Caco-2 (cell line): Measurements from ENCODE around the gene SIAE. TPM values are rescaled to one million over a fixed set of nuclear protein-coding genes. Genes with fewer than 3 reads are reported as not detected.
"Not testable (repeated sequence)": the region's sequence is repeated elsewhere in the genome, so short reads cannot be mapped to it uniquely, and the experiment has no call there.

Experiments
- BruUV-seq: library from RNA; stranded (reverse); fragments of 400-500 nt; replicated peaks from 2 replicates; lab custom pipeline; 2021; lab: Mats Ljungman, UMichigan
- CTCF ChIA-PET: fragments of 300-600 bp; sonication (Branson Sonifier 250); formaldehyde crosslinking; loops from one replicate; lab custom pipeline; 2022; ENCODE audit warnings: antibody characterized with exemption; lab: Charles Lee
- POLR2A ChIA-PET: fragments of 300-600 bp; sonication (Branson Sonifier 250); formaldehyde crosslinking; loops from one replicate; lab custom pipeline; 2022; ENCODE audit warnings: antibody characterized with exemption; lab: Charles Lee
- DNase-seq, 2 experiments: peaks; one replicate each; pipeline versions ENCODE4 v3.0.0 to v3.0.0-alpha.2; 2020 to 2022
- H3K27me3 ChIP-seq: replicated peaks from 2 replicates; pipeline ENCODE4 v1.6.0; 2011; ENCODE audit warnings: low read length; ENCODE audit not compliant: control insufficient read depth, insufficient read depth
- H3K36me3 ChIP-seq: 2 replicates; pipeline ENCODE4 v1.5.1; 2011; ENCODE audit warnings: low read length; ENCODE audit not compliant: control insufficient read depth, insufficient read depth
- H3K4me1 ChIP-seq: fragments of 250-450 bp; sonication (Bioruptor Pico); 2 replicates; pipeline ENCODE4 v1.5.1; 2020; ENCODE audit warnings: mild to moderate bottlenecking
- H3K4me3 ChIP-seq: 2 replicates; pipeline ENCODE4 v1.5.1; 2011; ENCODE audit warnings: low read depth, mild to moderate bottlenecking, control low read depth, low read length
- H3K9me3 ChIP-seq: fragments of 250-450 bp; sonication (Bioruptor Pico); 2 replicates; pipeline ENCODE4 v1.5.1; 2020; ENCODE audit warnings: mild to moderate bottlenecking, moderate library complexity
- H3K27ac Mint-ChIP-seq: one replicate; pipeline ENCODE4 v1.8.0; 2022; ENCODE audit warnings: mixed read lengths; ENCODE audit not compliant: unreplicated experiment
- H3K27me3 Mint-ChIP-seq: one replicate; pipeline ENCODE4 v1.8.0; 2022; ENCODE audit warnings: mixed read lengths; ENCODE audit not compliant: insufficient read depth, unreplicated experiment
- H3K36me3 Mint-ChIP-seq: one replicate; pipeline ENCODE4 v1.8.0; 2022; ENCODE audit warnings: mild to moderate bottlenecking, mixed read lengths; ENCODE audit not compliant: insufficient read depth, unreplicated experiment
- H3K4me1 Mint-ChIP-seq: one replicate; pipeline ENCODE4 v1.8.0; 2022; ENCODE audit warnings: low read depth, mixed read lengths; ENCODE audit not compliant: unreplicated experiment
- H3K4me3 Mint-ChIP-seq: one replicate; pipeline ENCODE4 v1.8.0; 2022; ENCODE audit warnings: mild to moderate bottlenecking, moderate library complexity, mixed read lengths; ENCODE audit not compliant: unreplicated experiment
- H3K9me3 Mint-ChIP-seq: one replicate; pipeline ENCODE4 v1.8.0; 2022; ENCODE audit warnings: mixed read lengths; ENCODE audit not compliant: unreplicated experiment
- intact Hi-C: fragments of 100-400 bp; cut with micrococcal nuclease; formaldehyde crosslinking; loops from one replicate; pipeline ENCODE4 v1.10.0; 2022; ENCODE audit not compliant: unreplicated experiment
- total RNA-seq: library from RNA; stranded (reverse); gene quantifications from 2 replicates; pipeline ENCODE4 v1.2.3, GENCODE V29; 2022
- TF ChIP-seq, protein P1 (sequence below), 2 experiments: fragments of 200-600 bp in 1 of 2; IDR thresholded peaks; 1 replicate in 1 of 2; 2 replicates in 1 of 2; pipeline versions ENCODE4 v1.5.1 to v1.8.0; 2011 to 2022; ENCODE audit warnings: antibody characterized with exemption in 1 of 2, control low read depth in 1 of 2, inconsistent platforms in 1 of 2, low read depth in 1 of 2, low read length in 1 of 2, mild to moderate bottlenecking in 1 of 2, moderate library complexity in 1 of 2; ENCODE audit not compliant: insufficient read depth in 1 of 2, severe bottlenecking in 1 of 2, unreplicated experiment in 1 of 2

Gene SIAE
- total RNA-seq, 1 experiment from 2014 or later = 33.7 TPM

DNA sequence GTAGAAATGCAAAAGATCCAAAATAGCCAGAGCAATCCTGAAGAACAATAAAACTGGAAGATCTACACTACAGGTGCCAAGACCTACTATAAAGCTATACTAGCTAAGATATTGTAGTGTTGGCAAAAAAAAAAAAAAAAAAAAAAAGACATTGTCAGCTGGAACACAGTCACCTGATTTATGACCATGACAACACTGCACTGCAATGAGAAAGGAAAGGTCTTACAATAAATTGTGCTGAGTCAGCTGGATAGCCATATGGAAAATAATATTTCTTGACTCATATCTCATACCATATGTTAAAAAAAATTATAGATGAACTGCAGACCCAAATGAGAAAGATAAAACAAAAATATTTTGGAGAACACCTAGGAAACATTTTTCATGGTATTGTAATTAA is 65.4 kb downstream of the SIAE start:
- CTCF ChIA-PET = no interaction called here
- H3K4me1 Mint-ChIP-seq = peaks cover 7% of the 10 kb centered on the region

DNA sequence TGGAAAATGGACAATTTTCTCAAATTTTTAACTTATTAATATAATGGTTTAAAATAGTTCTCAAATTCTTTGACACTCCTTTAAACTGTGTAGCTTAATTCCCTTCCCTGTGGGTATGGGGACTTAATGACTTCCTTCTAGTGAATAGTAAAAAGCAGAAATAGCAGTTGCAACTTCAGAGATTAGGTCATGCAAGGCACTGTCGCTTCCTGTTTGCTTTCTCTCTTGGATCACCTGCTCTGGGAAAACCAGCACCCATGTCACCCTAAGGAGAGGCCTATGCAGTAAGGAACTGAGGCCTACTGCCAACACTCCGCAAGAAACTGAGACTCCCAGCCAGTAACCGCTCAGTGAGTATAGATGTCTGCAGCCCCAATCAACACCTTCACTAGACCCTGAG is 67.8 kb downstream of the SIAE start:
- H3K4me3 ChIP-seq = no peak overlapping the region
- Mint-ChIP-seq H3K36me3 (no peaks in the 10 kb centered on the region), H3K27me3 (peaks cover 12% of the 10 kb centered on the region), H3K9me3 (no peaks in the 10 kb centered on the region), H3K4me3 (no peak overlapping the region), H3K4me1 (peaks cover 7% of the 10 kb centered on the region), H3K27ac (no peak overlapping the region)
- no peaks in the 10 kb centered on the region for H3K4me1 ChIP-seq
- no peaks in the 10 kb centered on the region for H3K27me3 ChIP-seq
- peaks cover 2% of the 10 kb centered on the region; the same call in 1 of the 2 replicates for H3K9me3 ChIP-seq
- no TSS peak for BruUV-seq
- ChIA-PET POLR2A (interaction anchor here (0.6 kb wide), 1 partner anchor 12 kb away, joined by 3 read pairs; no protein-coding TSS in a partner anchor), CTCF (no interaction called here)
- DNase-seq = no peak
- TF ChIP-seq, protein P1, sequence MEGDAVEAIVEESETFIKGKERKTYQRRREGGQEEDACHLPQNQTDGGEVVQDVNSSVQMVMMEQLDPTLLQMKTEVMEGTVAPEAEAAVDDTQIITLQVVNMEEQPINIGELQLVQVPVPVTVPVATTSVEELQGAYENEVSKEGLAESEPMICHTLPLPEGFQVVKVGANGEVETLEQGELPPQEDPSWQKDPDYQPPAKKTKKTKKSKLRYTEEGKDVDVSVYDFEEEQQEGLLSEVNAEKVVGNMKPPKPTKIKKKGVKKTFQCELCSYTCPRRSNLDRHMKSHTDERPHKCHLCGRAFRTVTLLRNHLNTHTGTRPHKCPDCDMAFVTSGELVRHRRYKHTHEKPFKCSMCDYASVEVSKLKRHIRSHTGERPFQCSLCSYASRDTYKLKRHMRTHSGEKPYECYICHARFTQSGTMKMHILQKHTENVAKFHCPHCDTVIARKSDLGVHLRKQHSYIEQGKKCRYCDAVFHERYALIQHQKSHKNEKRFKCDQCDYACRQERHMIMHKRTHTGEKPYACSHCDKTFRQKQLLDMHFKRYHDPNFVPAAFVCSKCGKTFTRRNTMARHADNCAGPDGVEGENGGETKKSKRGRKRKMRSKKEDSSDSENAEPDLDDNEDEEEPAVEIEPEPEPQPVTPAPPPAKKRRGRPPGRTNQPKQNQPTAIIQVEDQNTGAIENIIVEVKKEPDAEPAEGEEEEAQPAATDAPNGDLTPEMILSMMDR (IDR thresholded peaks at IDR 0.05; ENCODE audit: insufficient read depth in 1 of 2, low read depth in 1 of 2, low read length in 1 of 2, severe bottlenecking in 1 of 2, unreplicated experiment in 1 of 2) = no peak
- no peaks in the 10 kb centered on the region for H3K36me3 ChIP-seq
- intact Hi-C loops = no loop called here

More for the DNA sequence above, 65.4 kb downstream of the SIAE start:
- no peaks in the 10 kb centered on the region for H3K4me1 ChIP-seq
- H3K27ac Mint-ChIP-seq = no peak overlapping the region
- H3K36me3 ChIP-seq = no peaks in the 10 kb centered on the region
- H3K9me3 ChIP-seq = peaks cover 2% of the 10 kb centered on the region; the same call in 1 of the 2 replicates
- H3K27me3 ChIP-seq = no peaks in the 10 kb centered on the region
- intact Hi-C loops = no loop called here
- peaks cover 7% of the 10 kb centered on the region for H3K27me3 Mint-ChIP-seq
- POLR2A ChIA-PET = no interaction called here
- H3K9me3 Mint-ChIP-seq = no peaks in the 10 kb centered on the region
- BruUV-seq = no TSS peak
- no peak for DNase-seq
- H3K4me3 ChIP-seq = no peak overlapping the region
- H3K36me3 Mint-ChIP-seq = no peaks in the 10 kb centered on the region
- TF ChIP-seq, protein P1 (IDR thresholded peaks at IDR 0.05; ENCODE audit: insufficient read depth in 1 of 2, low read depth in 1 of 2, low read length in 1 of 2, severe bottlenecking in 1 of 2, unreplicated experiment in 1 of 2) = no peak
- H3K4me3 Mint-ChIP-seq = no peak overlapping the region

DNA sequence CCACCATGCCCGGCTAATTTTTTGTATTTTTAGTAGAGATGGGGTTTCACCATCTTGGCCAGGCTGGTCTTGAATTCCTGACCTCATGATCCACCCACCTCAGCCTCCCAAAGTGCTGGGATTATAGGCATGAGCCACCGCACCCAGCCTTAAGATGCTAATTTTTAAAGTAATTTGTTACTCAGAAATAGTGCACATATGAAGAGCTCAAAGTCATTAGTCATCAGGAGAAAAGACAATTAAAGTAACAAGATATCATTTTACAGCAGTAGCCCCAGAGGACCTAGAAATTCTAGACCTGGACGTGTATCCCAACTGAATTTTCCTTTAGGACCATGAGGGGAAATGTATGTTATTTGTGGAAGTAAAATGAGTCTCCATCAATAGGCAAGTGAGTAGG is 70.8 kb downstream of the SIAE start:
- BruUV-seq, CTCF ChIA-PET, H3K36me3 Mint-ChIP-seq, H3K4me1 Mint-ChIP-seq, H3K36me3 ChIP-seq, H3K9me3 ChIP-seq, H3K4me3 ChIP-seq, H3K27ac Mint-ChIP-seq, H3K9me3 Mint-ChIP-seq, H3K27me3 ChIP-seq, H3K4me1 ChIP-seq, DNase-seq, POLR2A ChIA-PET, H3K4me3 Mint-ChIP-seq, intact Hi-C loops: not testable (repeated sequence)
- peaks cover 15% of the 10 kb centered on the region for H3K27me3 Mint-ChIP-seq

DNA sequence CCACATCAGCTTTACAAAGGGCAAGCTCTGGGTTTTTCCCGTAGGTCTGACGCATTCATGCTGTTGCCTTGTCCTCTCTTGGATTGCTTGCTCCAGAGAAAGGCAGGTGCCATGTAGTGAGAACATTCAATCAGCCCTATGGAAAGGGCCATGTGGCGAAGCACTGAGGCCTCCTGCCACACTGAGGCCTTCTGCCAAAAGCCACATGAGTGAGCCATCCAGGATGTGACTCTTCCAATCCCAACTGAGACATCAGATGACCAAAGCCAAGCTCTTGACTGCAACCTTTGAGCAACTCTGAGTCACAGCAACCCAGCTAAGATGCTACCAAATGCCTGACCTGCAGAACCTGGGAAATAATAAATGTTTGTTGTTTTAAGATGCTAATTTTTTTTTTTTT is 71.3 kb downstream of the SIAE start:
- no peaks in the 10 kb centered on the region for H3K4me1 ChIP-seq
- DNase-seq = no peak
- H3K27ac Mint-ChIP-seq = no peak overlapping the region
- TF ChIP-seq, protein P1 (IDR thresholded peaks at IDR 0.05; ENCODE audit: insufficient read depth in 1 of 2, low read depth in 1 of 2, low read length in 1 of 2, severe bottlenecking in 1 of 2, unreplicated experiment in 1 of 2) = no peak
- no peaks in the 10 kb centered on the region for H3K27me3 ChIP-seq
- peaks cover 15% of the 10 kb centered on the region for H3K27me3 Mint-ChIP-seq
- H3K4me3 ChIP-seq = no peak overlapping the region
- no TSS peak for BruUV-seq
- intact Hi-C loops = no loop called here
- ChIA-PET POLR2A (no interaction called here), CTCF (no interaction called here)
- H3K9me3 Mint-ChIP-seq = no peaks in the 10 kb centered on the region
- no peak overlapping the region for H3K4me3 Mint-ChIP-seq
- no peaks in the 10 kb centered on the region for H3K36me3 ChIP-seq
- no peaks in the 10 kb centered on the region for H3K36me3 Mint-ChIP-seq
- H3K9me3 ChIP-seq = peaks cover 2% of the 10 kb centered on the region; the same call in 1 of the 2 replicates
- peaks cover 7% of the 10 kb centered on the region for H3K4me1 Mint-ChIP-seq
